H4 (cell line): ENCODE results near the gene GOLGA8N. TPM values are rescaled to one million over a fixed set of nuclear protein-coding genes. Genes with fewer than 3 reads are reported as not detected.
"Not testable (repeated sequence)": the region's sequence is repeated elsewhere in the genome, so short reads cannot be mapped to it uniquely, and the experiment has no call there.

Experiments used
- DNase-seq: peaks from one replicate; pipeline ENCODE4 v3.0.0-alpha.2; 2015; ENCODE audit warnings: low spot score
- total RNA-seq: library from RNA; depleted of rRNA; stranded (reverse); fragments of >200 nt; shearing (Covaris generic); gene quantifications from 2 replicates; pipeline ENCODE4 v1.2.3, GENCODE V29; 2014; rRNA removed

The GOLGA8N gene
- 0.45 and 0.91 TPM in 2 replicates for total RNA-seq

DNA sequence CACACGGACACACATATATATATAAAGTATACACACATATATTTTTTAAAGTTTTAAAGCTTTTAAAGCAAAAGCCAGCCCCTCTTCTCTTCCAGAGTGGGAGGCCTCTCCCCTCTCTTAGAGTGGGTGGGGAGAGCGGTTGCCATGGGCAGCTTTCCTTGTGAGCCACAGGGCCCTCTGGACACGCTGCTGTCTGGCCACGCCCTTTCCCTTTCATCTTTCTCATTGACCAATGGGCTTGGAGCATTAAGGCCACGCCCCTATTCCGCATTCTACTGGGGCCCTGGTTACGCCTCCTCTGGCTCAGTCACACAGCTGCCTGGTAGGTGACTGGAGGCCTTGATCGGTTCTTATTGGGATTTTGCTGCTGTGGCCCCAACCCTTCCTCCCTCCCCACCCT lies at the start of gene GOLGA8N:
Gene GOLGA8N, plus strand, starts transcription at position 306 of the 400 bp plus-strand sequence.
- DNase-seq, result not testable (repeated sequence)

DNA sequence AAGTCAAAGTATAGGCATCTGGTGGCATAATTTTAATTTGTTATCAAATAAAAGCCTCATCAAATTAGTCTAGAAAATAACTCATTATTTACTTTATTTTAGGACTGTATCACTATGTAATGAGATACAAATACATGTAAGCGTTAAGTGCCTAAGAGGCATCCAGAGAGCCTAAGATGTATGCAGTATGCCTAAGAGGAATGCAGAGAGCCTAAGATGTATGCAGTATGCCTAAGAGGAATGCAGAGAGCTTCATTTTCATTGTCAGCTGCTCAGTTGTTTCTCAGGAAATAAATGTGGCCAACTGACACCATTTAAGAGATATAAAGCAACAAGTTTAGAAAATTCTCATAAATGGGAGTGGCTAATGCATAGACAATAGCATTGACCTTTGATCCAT lies 49.8 kb upstream of the GOLGA8N start:
- DNase-seq, result not testable (repeated sequence)

DNA sequence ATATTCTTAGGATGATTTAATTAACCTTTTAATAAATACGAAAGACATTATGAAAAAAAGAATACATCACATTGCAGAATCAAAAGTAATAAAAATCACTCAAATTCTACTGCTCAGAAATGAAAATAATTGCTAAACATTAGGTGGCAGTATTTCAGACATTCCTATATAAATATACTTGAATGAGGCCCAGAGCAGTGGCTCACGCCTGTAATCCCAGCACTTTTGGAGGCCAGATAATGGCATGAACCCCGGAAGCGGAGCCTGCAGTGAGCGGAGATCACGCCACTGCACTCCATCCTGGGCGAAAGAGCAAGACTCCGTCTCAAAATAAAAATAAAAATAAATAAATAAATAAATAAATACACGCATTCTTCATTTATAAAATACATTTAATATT lies 48.1 kb upstream of the GOLGA8N start:
- not testable (repeated sequence) for DNase-seq

DNA sequence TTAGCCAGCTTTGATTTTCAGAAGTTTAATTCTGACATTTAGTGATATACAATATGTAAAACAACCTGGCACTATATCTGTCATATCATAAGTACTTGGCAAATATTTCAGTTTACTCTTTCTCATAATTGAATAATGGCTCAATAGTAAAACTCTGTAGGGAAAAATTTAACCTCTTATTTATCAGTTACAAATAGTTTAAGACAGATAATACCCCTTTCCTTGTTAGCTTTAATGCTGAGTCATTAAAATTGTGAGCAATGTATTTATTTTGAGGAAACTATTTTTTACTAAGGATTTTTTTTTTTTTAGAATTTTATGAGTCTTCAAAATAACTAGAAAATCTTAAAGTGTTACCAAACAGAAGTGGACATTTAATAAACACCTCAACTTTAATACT lies 38.7 kb upstream of the GOLGA8N start:
- not testable (repeated sequence) for DNase-seq

DNA sequence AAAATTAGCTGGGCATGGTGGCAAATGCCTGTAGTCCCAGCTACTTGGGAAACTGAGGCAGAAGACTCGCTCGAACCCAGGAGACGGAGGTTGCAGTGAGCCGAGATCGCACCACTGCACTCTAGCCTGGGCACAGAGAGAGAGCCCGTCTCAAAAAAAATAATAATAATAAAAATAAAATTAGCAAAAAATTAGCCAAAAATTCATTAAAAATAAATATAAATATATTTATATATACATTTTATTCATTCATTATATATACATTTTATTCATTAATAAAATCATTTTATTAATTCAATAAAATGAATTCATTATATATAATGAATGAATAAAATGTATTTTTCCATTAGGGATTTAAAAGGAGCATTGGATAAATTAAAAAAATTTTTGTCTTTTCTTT lies 31.1 kb upstream of the GOLGA8N start:
- not testable (repeated sequence) for DNase-seq

DNA sequence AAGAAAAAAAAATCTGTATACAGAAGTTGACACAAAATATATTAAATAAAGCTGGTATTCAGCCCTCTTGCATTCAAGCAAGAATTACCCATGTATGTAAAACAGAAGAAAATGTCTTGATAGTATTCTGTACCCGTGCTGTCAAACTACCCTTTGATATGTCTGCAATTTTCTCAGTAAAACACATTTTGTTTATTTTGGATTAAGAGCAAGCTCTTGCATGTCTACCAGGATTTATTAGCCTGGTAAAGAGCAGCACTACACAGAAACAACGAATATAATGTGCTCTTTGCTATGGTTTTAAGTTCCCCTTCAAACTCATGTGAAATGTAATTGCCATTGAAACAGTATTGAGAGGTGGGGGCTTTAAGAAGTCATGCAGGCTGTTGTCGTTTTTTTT lies 24.3 kb upstream of the GOLGA8N start:
- not testable (repeated sequence) for DNase-seq

DNA sequence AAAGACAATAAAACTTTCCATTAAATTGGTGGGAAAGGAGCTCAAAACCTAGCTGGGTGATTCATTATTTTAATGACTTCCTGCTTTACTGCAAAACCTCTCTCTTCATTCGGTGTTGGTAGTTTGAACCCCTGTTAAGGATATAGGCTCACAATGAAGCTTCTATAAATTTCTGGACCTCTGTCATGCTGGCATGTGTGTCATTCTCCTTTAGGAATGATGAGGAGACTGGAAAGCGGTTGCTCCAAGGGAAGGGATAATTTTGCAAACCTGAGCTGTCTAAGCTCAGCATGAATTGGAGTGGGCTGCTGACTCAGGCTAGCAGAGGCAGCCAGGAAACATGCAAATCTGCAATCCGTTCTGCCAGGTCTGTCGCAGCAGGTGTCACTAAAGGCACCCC lies 14.8 kb upstream of the GOLGA8N start:
- not testable (repeated sequence) for DNase-seq

DNA sequence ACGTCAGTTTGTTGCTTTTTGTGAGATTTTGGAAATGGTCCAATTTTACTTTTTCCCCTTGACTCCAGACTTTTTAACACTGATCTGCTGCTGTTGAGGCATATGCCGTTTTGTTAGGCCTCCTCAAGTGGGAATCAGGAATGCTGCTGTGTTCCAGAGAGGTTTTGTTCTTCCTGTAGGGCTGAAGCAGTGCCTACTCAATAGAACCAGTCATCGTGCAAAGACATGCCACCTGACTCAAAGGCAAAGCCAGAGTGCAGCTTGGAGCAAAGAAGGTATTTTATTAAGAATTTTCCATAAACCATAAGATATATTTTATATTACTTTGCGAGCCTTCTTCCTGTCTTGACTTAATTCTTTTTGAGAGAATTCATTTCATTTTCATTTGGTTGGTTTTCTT lies 7.4 kb upstream of the GOLGA8N start:
- not testable (repeated sequence) for DNase-seq

DNA sequence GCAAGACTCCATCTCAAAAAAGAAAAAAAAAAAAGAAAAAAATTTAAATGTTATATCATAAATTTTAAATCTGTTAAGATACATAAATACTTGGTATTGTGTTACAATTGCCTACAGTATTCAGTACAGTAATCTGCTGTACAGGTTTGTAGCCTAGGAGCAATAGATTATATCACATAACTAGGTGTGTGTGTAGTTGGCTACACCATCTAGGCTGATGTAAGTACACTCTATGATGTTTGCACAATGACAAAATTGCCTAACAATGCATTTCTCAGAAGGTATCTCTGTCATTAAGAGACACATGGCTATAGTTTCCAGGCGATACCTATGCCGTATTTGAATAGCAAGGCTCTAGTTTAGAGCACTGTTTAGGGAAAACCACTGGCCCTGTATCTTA lies 16.3 kb downstream of the GOLGA8N start:
- not testable (repeated sequence) for DNase-seq

DNA sequence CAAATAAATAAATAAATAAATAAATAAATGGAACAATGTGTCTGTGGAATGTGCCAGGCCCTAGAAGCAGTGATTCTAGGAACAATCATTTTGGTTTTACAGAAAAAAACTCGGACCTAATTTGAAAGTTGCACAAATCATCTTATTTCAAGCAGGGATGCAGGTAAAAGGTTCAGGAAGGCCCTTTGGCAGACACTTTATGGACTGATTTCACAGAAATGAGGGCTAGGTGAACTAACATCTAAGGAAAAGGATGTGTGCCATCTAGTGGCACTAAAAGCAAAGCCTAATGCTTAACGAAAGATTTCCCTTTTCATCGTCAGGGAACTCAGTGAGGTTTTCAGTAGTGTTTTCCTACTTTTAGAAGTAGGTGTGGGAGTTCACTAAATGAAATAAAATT lies 17.5 kb downstream of the GOLGA8N start:
- DNase-seq, result peak; percentile 43

DNA sequence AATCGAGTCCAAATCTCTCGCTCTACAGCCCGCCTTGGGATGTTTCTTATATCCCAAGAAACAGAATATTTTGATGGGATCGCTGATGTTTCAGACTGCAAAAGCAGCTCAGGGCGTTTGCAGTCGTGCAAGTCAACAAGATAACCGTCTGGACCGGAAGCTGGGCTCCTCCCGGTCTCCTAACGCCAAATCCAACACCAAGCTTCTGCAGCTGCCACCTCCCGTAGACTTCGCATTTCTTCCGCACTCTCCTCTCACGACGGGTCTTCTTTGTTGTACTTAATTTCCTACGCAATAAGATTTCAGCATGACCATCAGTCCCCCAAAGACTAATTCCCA lies 21.4 kb downstream of the GOLGA8N start:
- not testable (repeated sequence) for DNase-seq

DNA sequence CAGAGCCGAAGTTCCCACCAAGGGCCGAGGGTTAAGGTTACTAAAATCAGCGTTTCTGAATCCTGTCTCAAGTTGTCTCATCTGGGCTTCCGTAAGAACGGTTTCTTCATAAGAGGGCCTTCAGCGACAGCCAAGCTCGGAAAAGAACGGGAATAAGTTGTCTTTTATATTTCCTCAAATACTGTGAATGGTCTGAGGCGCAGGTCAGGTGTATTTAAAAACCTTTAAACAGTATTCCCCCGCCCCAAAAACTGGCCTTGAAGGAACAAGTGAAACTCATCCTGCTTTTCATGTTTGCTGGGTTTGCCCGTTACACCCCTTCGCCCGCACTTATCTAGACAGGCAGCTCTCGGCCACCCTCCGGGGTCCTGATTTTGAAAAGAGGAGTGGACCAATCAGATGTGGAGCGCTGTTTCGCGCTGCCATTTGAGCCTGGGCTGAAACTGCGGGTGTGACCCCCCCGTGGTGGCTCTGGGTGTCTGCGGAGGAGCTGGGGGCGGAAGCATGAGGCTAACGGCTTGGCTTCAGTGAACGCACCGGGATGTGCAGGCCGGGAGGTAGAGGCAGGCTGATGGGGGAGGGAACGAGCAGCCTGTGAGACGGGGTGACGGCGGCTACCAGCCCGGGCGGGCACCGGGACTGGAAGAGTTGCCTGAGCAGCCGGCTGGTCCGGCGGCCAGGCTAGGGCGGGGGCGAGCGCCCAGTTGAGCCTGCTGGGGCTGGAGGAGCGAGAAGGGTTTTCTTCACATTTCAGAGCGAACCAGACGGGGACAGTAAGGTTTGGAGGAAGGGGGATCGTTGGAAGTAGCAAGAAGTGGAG lies 22.0 kb downstream of the GOLGA8N start, which contains the start of gene ARHGAP11A:
Gene ARHGAP11A, plus strand, starts transcription at position 454 of the 820 bp plus-strand sequence. CDS start 708 bp downstream, outside the sequence.
- DNase-seq, result peak; percentile 82

DNA sequence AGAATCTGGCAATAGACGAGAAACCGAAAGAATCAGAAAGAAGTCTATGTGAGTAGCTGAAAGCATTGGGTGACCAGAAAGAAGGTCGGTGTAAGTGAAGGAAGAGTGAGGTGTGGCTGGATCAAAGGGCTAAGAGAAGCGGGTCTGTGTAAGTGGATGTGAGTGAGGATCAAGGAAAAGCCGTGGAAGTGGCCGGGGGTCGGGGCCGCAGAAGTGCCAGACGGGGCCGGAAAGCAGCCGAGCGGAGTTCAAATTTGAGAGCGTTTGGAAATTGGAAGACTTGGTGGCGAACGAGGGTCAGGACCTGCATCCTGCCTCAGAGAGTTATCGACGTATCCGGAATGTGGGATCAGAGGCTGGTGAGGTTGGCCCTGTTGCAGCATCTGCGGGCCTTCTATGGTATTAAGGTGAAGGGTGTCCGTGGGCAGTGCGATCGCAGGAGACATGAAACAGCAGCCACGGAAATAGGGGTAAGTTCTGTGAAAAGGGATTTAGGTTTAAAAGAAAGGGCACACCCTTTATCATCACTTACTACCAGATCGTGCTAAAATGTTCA lies 22.7 kb downstream of the GOLGA8N start:
- not testable (repeated sequence) for DNase-seq

DNA sequence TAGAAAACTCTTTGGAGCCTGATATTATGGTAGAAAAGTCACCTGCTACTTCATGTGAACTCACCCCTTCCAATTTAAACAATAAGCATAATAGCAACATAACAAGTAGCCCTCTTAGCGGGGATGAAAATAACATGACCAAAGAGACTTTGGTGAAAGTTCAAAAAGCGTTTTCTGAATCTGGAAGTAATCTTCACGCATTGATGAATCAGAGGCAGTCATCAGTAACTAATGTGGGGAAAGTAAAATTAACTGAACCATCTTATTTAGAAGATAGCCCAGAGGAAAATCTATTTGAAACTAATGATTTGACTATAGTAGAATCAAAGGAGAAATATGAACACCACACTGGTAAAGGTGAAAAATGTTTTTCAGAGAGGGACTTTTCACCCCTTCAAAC lies 43.2 kb downstream of the GOLGA8N start:
- DNase-seq, result no peak

DNA sequence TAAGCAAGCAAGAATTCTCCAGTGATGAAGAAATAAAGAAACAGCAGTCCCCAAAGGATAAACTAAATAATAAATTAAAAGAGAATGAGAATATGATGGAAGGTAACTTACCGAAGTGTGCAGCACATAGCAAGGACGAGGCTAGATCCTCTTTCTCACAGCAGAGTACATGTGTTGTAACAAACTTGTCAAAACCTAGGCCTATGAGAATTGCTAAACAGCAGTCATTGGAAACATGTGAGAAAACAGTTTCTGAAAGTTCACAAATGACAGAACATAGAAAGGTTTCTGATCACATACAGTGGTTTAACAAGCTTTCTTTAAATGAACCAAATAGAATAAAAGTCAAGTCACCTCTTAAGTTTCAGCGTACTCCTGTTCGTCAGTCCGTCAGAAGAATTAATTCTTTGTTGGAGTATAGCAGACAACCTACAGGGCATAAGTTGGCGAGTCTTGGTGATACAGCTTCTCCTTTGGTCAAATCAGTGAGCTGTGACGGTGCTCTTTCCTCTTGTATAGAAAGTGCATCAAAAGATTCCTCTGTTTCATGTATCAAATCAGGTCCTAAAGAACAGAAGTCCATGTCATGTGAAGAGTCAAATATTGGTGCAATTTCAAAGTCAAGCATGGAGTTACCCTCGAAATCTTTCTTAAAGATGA lies 43.8 kb downstream of the GOLGA8N start:
- no peak for DNase-seq

DNA sequence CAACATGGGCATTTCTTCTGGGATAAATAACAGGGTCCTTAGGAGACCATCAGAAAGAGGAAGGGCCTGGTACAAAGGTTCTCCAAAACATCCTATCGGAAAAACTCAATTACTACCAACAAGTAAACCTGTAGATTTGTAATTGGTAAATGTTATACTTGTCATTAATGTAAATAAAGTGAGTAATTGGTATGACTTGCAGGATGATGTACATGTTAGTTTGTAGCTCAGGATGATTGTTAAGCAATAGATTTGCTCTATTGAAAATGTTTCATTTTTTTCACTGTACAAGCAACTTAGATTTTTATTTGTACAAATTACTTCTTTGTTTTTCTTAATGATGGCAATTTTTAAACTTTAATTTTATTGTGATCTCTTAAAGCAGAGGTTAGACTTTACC lies 44.4 kb downstream of the GOLGA8N start:
- no peak for DNase-seq

DNA sequence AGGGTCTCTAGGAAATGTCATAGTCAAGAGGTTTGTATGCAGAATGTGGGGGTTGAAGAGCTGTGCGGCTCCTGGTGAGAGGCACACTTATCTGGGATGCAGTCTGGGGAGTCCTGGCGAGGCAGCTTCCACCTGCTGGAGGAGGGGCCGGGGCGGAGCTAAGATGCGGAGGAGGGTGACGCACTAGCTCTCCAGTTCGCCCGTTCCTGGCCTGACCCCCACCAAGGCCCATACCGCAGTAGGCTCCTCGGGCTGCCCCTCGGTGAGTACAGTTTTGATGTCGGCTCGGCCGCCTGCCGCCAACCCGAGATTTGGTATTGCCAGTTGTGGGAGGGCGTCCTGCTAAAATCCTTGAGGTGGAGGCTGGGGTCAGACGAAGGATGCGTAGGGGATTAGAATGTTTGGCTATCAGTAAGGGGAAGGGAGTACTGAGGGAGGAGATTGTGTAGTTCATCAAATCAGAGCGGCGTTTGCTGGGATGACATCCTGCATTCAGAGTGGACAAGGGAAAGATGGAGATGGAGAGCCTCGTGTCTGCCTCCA lies 48.3 kb downstream of the GOLGA8N start, which contains the start of gene SCG5:
Gene SCG5, plus strand, starts transcription at position 194 of the 543 bp plus-strand sequence. CDS start 1,883 bp downstream, outside the sequence.
- no peak for DNase-seq

DNA sequence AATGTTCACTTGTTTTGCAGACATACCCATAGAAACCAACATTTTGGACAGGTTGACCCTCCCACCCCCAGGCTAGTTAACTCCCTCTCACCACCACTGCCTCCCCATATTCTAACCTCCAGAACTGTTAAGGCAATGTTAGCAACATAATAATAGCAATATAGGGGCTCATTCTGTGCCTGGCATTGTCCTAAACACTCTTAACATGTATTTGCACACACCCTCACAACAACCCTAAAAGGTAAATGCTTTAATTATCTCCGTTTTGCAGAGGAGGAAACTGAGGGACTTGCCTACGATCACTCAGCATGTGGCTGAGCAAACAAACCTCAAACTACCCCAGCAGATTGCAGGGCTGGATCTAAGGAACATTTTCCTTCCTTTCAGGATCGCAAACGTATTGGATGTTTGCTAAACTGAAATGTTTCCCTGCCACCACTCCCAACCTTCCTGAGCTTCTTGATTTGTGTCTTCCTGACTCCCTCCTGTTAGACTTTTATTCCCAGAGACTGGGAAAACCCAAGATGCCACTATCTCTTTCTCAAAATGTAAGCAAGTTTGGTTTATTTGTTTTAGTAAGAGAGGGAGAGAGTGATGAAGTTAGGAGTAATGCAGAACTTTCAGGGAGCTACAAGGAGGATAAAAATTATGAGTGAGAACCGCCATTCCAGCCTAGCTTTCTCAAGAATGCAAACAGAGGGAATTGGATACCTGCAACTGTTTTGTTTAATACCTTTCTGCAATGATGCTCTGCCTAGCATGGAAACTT lies 49.6 kb downstream of the GOLGA8N start:
- no peak for DNase-seq

DNA sequence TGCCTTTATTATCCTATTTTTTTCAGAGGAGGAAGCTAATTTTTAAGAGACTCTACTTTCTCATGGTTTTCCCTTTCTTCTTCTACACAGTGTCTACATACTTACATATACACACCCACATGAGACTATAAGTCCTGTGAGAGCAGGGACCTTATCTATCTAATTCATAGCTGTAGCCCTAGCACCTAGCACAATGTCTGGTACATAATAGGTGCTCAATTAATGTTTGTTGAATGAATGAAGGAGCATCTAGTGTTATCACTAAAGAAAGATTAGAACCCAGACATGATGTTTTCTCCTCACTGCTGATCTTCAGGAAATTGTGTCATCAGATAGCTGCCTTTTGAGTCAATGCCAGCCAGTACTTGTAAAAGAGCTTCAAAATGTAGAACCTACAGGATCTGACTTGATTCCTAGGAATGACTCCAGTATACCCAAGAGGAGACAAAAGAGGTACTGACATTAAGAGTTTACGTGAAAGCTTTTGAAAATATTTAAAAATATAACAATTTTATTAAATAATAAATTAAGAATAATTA lies 50.7 kb downstream of the GOLGA8N start:
- no peak for DNase-seq

DNA sequence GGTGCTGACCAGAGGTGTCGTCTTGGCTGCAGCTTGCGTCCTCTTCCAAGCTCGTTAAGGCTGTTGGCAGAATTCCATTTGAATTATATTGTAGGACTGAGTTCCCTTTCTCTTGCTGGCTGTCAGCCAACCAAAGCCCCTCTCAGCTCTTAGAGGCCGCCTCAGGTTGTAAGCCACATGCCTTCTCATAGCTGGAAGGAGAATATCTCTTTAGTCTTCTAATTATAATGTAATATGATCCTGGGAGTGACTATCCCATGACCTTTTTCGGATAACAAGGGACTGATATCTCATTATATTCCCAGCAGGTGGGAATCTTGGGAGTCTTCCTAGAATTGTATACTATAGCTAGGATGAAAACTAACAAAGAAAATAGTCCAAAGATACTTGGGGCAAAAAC lies 53.0 kb downstream of the GOLGA8N start:
- DNase-seq, result no peak

DNA sequence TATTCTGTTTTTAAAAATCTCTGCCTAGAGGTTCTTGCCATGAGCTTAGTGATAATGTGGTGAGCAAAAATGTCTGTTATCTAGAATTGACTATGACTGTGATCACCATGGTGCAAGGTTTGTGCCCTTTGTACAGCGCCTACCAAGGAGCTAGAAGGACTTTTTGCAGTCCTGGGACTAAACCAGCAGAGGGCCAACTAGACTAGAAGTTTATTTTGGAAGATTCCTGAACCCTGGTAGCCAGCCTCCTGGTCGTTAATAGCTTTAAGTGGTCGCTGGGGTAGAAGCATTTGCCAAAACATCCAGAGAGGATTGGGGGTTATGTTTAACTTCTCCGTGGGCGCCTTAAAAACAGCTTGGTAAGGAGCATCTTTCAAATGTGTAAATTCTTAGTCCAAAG lies 56.1 kb downstream of the GOLGA8N start:
- no peak for DNase-seq
